Smooth muscle cell of the brain vasculature (primary cell): ENCODE measurements around the gene CMIP.

ENCODE experiments used
- DNase-seq: peaks from one replicate; pipeline ENCODE4 v3.0.0-alpha.2; 2012; ENCODE audit warnings: low read depth, low spot score

CMIP gene

DNA sequence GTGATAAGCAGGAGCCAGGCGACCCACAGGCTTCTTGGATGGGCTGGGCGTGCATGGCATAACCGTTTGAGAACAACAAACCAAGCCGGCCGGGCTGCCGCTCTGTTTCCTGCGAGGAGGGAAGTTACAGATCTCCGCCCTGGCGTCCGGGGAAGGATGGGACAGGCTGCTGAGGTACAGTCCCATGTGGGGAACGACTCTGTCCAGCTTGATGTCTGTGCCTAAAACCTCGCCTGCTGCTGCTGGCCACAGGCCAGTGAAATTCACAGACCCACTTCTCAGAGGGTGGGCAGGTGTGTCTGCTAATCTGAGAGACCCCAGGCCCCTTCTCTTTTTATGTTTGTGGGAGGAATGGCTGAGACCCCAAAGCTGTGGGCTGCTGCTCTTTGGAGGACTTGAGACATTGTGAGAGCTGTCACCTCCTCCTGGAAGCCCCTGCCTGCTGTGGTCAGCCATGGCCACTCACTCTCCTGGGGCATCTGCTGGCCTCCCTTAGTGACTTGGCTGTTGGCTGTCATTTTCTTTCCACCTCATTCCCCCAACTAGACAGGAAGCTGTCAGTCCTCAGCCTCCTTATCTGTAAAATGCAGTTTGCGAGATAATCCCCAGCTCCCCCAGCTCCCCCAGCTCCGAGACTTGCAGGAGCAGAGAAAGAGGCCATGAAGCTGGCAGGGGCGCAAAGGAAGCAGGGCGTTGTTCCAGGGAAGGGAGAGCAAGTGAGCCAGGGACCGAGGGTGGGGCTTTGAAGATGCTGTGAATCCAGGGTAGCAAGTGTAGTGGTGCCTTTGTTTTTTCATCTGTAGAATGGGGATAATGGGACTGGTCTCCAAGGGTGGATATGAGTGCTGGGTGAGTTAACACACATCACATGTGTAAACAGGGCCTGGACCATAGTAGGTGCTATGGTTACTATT is 51.0 kb downstream of the CMIP start:
- no peak for DNase-seq

DNA sequence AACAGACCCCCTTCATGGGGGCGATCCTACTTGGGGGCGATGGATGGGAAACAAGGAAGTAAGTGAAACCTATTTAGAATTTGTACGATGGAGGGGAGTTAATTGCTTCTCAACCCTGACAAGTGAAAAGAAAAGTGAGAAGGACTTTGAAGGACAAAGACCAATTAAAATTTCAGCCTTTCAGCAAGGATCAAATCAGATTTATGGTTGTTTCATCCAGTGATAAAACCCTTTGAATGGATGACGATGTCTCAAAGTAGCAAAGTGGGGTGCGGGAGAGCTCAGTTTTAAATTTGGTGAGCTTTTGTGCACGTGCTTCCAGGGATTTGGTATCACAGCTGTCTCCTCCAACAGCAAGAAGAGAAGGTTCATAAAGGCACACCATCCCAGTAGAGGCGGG is 51.7 kb downstream of the CMIP start:
- no peak for DNase-seq

DNA sequence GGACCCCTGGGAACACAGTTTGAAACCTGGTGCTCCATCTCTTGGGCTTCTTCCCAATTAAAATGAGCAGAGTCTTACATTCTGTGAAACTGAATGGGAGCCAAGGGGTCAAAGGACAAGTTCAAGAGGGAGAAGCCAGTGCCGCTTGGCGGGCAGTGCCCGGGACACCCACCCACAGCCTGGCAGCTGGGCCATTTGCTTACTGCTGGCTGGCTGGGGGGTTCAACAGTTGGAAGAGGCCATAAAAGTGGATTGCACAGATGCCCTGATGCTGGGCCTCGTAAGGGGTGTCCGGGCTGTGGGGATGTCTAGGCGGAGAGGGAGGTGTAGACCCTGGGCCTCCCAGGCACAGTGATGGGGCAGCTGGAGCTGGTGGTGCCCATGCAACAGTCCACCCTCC is 52.1 kb downstream of the CMIP start:
- DNase-seq, result no peak

DNA sequence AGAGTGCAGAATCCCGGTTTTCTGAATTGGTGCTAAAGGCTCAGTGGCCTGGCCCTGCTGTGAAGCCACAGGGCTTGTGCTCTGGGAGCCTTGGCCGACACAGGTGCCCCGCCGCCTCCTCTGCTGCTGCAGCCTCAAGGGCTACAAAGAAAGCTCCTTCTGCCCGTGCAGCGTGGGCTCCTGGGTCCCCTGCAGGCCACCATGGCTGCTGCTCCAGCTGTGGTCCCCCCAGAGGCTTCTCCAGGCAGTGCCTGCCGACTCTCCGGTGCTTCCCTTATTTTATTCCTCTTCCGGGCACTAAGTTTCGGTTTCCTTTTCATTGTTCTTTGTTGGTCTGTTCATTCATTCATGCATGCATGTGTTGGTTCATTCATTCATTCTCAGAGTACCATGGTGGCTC is 53.1 kb downstream of the CMIP start:
- DNase-seq, result no peak

DNA sequence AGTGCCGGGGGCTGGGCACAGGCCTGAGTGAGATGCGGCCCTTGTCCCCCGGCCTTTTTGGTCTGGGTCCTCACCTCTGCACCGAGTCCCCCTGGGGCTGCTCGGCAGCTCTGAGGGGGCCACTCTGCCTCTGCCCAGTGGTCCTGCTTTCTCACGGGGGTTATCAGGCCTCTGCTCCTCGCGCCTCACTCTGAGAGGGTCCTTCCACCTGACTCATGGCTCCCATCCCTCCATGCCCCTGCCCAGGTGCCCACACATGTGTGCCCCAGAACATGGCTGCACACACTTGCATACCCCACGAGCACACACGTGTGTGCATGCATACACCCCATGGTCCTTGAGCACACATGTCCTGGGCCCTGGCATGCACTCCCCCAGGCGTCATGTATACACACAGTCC is 53.7 kb downstream of the CMIP start:
- no peak for DNase-seq

DNA sequence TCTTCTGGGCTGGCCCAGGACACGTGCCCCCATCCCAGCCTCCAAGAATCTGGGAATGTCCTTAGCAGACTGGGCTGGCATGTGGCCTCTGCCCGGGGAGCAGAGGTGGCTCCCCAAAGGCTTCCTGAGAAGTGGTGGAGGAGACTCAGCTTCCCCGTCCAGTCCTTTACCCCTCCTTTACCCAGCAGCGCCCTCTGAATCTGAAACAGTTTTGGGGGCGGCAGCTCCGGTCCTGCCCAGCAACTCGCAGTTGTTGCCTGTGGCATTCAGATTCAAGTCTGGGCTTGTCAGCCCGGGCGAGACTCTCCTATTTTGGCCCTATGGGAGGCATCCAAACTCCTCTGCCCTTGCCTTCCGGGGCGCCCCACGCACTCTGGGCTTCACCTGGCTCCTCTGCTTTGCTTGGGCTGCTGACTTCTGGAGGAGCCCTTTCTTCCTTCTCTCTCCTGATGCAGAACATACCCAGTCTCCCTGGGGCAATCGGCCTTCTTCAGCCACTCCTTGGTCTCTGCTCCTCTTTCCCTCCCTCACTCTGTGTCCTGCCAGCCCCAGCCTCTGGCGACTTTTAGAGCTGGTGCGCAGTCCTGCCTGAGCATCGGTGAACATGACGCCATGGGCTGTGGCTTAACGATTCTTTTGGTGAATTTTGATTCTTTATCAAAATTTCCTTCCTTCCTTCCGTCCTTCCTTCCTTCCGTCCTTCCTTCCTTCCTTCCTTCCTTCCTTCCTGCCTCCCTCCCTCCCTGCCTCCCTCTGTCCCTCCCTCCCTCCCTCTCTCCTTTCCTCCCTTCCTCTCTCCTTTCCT is 55.2 kb downstream of the CMIP start:
- DNase-seq, result no peak

DNA sequence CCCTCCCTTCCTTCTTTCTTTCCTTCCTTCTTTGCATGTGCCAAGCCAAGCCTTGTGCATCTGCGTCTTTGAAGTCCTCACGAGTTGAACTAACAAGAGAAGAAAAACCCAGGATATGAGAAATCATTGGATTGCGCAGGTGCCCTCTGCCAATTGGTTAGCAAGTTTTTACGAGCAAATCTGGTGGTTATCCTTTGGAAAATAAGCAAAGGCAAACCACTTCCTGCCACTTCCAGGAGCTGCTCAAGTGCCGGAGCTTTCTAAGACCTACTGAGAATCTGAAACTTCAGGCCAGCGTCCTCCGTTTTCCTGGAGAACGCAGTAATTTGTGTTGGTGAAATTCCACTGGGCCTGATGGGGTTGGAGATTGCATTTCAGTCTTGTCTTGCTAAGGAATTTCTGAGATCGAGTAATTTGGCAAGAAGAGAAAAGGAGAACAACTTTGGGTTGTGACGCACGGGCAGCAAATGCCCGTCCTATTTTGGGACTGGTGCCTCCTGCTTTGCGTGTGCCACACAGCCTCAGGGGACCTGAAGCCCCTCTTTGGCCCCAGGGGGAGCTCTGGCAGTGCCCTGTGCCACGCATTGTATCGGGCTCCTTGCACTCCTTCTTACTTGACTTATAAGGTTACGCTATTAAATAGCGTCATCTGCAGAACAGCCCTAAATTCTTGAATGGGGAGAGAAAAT is 56.4 kb downstream of the CMIP start:
- DNase-seq, result no peak

DNA sequence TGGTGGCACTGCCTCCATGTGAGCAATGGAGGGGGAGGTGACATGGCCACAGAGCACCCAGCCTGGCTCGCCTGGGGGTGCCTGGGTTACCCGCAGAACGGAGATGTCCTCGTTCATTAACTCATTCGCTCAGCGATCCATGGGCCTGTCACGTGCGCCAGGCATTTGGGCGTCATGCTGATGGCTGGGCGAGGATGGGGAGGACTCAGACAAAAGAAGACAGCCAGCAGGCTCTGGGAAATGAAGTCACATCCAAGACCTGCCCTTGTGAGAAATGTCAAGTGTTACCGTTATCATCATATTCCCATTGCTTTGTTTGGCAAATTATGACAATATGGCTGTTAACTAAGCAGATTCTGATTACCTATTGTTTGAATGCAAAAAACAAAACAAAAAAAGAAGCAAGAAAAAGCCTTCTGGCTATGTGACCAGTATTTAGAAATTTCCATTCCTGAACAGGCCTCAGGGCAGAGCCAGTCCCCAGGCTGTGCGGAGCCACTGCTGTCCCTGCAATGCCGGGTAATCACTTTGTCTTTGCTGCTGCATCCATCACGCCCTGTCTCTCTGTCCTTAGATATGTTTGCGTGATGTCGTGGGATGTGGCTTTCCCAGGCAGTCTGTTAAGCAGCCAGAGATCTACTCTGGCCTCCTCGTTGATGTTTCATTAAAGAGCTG is 57.9 kb downstream of the CMIP start:
- DNase-seq, result no peak

DNA sequence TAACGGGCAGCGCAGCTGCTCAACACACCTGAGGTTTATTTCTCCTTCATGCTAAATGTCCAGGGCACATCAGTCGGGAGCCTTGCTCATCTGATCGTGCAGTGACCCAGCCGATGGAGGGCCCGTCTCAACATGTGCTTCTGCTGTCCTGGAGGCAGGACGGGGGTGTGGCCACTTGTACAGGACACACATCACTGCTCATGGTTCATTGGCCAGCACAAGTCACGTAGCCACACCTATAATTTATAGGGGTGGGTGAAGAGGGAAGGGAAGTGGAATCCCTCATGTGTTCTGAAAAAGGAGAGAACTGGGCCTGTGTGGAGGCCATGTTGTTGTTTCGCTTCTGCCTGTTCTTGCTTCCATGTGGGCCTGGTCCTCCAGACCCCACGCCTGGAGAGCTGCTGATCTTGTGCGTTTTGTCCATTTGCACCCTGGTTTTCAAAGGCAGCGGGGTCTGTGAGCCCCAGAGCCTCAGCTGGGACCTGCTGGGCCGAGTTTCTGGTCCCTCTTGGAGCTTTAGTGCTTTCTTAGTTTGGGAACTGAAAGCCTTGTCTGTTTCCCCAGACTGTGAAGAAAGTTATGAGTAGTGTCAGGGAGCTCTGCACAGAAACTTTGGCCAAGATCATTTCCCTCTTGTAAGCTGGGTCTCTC is 60.5 kb downstream of the CMIP start:
- DNase-seq, result no peak

DNA sequence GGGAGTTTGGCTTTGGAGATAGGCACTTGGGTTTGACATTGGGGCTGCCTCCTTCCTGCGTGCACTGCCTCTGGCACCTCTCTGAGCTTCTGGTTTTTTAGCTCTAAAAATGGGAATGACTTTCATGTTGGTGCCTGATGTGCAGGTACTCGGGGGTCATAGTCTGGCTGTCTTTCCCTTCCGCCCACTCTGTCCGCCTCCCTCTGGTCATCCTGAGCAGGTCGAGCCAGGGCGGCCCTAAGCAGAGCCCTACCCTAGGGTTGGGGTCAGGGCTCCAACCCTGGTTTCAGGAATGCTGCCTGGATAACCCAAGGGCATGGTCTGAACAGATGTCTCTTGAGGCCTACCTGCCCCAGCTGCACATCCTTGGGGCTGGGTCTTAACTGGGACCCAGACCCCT is 64.8 kb downstream of the CMIP start:
- DNase-seq, result no peak

DNA sequence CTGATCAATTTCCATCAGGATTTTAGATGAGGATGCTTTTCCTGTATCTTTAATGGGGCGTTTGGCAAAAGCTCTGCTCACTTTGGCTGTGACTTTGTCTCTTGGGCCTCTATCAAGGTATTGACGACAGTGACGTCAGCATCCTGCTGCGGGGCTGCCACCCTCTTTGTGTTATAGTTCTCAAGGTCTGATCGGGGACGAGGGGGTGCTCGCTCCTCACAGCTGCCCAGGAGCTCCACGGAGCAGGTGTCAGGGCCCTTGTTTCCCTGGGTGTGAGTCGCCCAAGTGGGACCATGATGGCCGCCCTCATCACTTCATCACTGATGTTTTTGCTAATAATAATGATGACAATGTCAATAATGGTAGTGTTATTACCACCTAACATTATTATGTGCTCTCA is 65.4 kb downstream of the CMIP start:
- DNase-seq, result no peak

DNA sequence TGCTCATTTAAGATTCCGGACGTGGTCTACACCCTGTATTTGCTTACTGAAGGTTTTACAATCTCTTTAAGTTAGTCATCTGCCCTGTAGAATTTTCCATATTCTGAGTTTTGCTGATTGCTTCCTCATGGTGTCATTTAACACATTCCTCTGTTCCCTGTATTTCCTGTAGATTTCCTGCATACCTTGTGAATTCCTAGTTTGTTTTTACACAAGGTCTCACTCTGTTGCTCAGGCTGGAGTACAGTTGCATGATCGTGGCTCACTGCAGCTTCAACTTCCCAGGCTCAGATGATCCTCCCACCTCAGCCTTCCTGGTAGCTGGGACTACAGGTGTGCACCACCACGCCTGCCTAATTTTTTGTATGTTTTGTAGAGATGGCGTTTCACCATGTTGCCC is 66.8 kb downstream of the CMIP start:
- no peak for DNase-seq

DNA sequence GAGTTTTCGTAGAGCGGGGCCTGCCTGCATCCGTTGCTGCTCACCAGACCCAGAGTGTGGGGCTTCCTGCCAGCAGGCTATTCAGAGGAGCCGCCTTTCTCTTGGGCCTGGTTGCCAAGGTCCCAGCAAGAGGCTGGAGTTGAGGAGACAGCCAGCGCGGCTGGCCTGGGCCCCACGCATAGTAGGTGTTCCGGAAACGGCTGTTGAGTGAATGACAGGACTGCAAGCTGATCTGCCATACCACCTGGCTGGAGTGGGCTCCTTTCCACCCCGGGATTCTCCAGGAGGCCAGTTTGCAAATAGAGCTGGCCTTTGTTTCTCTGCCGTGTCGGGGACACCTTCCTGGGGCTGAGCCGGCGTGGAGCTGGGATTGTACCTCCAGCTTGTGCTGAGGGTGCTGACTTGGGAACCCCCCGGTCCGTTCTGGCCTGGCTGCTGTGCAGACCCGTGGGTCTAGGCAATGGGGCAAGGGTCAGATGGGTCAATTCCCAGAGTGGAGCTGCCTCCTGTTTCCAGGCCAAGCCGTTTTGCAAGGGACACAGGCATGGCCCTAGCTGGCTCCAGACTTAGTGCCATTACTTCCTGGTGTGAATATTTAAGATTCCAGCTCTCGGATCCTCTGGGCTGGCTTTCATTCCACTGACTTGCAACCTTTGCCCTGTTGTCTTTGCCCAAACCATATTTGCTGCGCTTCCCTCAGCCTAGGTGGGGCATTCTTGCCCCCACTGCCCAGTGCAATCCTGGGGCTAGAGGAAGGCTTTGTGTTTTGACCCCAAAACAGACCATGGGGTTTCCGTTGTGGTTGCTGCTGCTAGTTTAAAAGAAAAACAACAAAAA is 68.8 kb downstream of the CMIP start:
- no peak for DNase-seq

DNA sequence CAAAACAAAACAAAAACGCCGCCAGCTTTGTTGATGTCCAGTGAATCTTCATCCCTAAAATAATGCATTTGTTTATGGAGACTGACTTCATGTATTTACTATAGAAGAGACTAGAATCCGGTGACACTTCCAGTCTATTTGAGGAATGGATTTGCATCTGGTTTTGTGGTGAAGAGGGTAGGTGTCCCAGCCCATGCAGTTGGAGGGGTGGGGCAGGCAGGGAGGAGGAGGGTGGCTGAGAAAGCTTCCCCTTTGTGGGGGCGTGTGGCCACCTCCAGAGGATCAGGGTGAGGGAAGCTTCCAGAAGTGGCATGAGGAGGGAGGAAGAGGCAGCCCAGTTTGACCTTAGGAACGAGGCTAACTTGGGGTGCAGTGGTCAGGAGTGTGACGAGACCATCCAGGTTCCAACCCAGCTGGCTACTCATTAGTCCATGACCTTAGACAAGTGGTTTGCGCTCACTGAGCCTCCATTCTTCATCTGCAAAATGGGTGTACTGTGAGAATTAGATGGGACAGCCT is 69.5 kb downstream of the CMIP start:
- no peak for DNase-seq

DNA sequence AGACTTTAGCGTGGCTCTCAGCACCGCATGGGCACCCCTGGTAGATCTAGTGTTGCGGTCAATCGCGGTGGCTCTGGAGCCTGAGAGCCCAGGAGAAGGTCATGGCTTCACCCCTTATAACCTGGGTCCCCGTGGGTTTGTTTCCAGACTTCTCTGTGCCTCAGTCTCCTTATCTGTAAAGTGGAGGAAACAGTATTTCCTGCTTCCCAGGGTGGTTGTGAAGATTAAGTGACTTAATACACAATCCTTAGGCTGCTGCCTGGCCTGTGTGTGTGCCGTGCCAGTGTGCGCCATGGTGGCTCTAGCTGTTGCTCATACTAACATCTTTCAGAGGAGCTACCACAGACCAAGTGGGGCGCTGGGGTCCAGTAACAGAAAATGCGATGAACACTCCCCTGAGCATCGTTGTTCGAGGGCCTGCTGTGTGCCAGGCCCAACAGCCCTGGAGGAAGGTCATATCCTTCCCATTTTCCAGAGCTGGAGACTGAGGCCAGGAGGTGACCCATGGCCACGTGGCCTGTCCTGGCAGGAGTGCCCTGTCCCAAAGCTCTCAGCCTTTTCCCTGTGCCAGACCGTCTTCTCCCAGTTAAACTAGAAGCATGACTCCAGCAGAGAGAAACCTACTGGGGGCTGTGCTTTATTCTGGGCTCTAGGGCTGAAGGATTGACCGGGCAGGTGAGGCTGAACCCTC is 70.1 kb downstream of the CMIP start:
- DNase-seq, result no peak

DNA sequence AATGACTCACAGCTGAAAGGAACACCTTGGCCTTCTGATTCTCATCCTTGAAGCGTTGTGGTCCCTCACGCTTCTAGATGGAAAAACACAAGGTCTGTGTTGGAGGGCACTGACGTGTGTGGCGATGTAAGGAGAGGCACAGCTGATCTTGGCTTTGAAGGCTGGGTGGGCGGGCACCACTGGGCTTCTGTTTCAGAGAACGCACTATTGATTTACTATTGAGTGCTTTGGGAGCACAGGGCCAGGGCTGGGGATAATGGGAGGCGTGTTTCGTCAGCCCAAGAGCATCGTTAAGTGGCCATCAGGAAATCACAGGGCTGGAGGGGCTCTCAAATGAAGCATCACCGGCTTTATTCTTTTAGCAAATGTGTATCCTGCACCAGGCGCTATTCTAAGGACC is 70.7 kb downstream of the CMIP start:
- DNase-seq, result no peak

DNA sequence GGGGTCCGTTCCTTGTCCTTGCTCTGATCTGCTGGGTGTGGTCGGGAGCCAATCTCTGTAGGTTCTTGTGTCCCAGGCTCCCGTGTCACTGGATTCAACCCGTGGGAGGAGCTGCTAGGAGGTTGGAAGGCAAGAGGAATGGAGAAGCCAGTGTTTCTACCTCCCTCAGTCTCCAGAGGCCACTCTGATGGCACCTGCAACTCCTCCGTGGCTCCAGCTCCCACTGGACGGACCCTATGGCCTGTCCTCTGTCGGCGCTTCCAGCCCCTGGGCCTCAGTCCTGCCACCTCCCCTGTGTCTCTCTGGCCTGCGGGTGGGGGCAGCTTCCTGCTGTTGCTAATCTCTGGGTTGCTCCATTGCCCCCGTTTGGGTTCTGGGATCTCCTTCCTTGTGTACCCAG is 71.1 kb downstream of the CMIP start:
- DNase-seq, result no peak

DNA sequence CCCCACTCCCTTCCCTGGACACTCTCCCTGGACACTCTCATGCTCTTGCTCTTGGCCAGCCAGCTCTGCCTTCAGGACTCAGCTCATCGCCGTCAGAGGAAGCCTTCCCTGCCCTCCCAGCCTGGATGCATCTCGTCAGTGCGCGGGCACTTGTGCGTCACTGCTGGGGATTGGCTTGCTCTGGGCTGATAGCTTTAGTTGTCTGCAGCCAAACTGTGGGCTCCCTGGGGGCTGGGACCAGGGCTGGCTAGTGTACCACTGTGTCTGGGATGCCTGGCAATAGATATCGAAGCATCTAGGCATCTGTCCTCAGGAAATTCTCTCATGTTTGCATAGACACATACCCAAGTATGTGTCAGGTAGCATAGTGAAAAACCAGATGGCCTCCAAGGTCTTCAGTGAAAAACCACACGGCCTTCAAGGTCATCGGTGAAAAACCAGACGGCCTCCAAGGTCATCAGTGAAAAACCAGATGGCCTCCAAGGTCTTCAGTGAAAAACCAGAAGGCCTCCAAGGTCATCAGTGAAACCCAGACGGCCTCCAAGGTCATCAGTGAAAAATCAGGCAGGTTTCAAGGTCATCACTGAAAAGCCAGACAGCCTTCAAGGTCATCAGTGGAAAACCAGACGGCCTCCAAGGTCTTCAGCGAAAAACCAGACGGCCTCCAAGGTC is 72.0 kb downstream of the CMIP start:
- no peak for DNase-seq

DNA sequence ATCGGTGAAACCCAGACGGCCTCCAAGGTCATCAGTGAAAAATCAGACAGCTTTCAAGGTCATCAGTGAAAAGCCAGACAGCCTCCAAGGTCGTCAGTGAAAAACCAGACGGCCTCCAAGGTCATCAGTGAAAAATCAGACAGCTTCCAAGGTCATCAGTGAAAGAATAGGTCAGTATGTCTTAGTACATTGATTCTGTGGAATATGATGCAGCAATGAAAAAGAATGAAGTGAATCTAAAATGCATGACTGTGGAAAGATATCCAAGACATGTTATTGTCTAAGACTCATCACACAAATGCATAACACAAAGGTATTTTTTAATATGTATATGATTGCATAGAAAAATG is 72.5 kb downstream of the CMIP start:
- DNase-seq, result no peak
